Endodermal cell (in vitro differentiated cells): ENCODE data around the gene VWA3B. TPM values are rescaled to one million over a fixed set of nuclear protein-coding genes. Genes with fewer than 3 reads are reported as not detected.

Source experiments
- DNase-seq: peaks from one replicate; pipeline ENCODE4 v3.0.0-alpha.2; 2017
- H3K27ac ChIP-seq: 2 replicates; pipeline ENCODE4 v1.5.1; 2013; ENCODE audit warnings: mild to moderate bottlenecking, low read depth, low read length, moderate library complexity
- H3K27me3 ChIP-seq: 2 replicates; pipeline ENCODE4 v1.6.1; 2013; ENCODE audit warnings: mild to moderate bottlenecking, low read length, moderate library complexity; ENCODE audit not compliant: insufficient read depth, control insufficient read depth, poor library complexity, severe bottlenecking
- H3K36me3 ChIP-seq: 2 replicates; pipeline ENCODE4 v1.7.0; 2013; ENCODE audit warnings: mild to moderate bottlenecking, low read length, moderate library complexity; ENCODE audit not compliant: control insufficient read depth, insufficient read depth
- H3K4me1 ChIP-seq: one replicate; pipeline ENCODE4 v1.7.0; 2013; ENCODE audit warnings: low read length; ENCODE audit not compliant: control insufficient read depth, insufficient read depth
- H3K4me3 ChIP-seq: 2 replicates; pipeline ENCODE4 v1.5.1; 2013; ENCODE audit warnings: mild to moderate bottlenecking, low read length, moderate library complexity
- H3K9ac ChIP-seq: 2 replicates; pipeline ENCODE4 v1.6.1; 2013; ENCODE audit warnings: mild to moderate bottlenecking, low read length, moderate library complexity; ENCODE audit not compliant: poor library complexity, severe bottlenecking; ENCODE audit errors: extremely low read depth
- H3K9me3 ChIP-seq: 2 replicates; pipeline ENCODE4 v1.6.1; 2013; ENCODE audit warnings: mild to moderate bottlenecking, low read length, moderate library complexity; ENCODE audit not compliant: control insufficient read depth
- H3K27ac Mint-ChIP-seq: 2 replicates; pipeline ENCODE4 v1.8.0; 2020; ENCODE audit warnings: mixed read lengths
- H3K27me3 Mint-ChIP-seq: 2 replicates; pipeline ENCODE4 v1.8.0; 2021; ENCODE audit warnings: mild to moderate bottlenecking, mixed read lengths; ENCODE audit not compliant: insufficient read depth
- H3K36me3 Mint-ChIP-seq: 2 replicates; pipeline ENCODE4 v1.8.0; 2020; ENCODE audit warnings: low read depth, mixed read lengths
- H3K4me1 Mint-ChIP-seq: 2 replicates; pipeline ENCODE4 v1.8.0; 2020; ENCODE audit warnings: mixed read lengths
- H3K4me3 Mint-ChIP-seq: 2 replicates; pipeline ENCODE4 v1.8.0; 2020; ENCODE audit warnings: mild to moderate bottlenecking, moderate library complexity, mixed read lengths
- H3K9me3 Mint-ChIP-seq: 2 replicates; pipeline ENCODE4 v1.8.0; 2020; ENCODE audit warnings: mild to moderate bottlenecking, mixed read lengths
- WGBS, 2 experiments: methylation state at CpG; one replicate each; pipeline versions ENCODE4 v1.1.5 to v1.1.7; 2013; ENCODE audit warnings: missing lambda C conversion rate in 2 of 2, mixed read lengths in 1 of 2; ENCODE audit not compliant: insufficient coverage in 1 of 2, insufficient read length in 1 of 2; 5-methylcytosine and 5-hydroxymethylcytosine counted together
- total RNA-seq, 2 donors: library from RNA; stranded (reverse); fragmentation: NEBNext Ultra II Directional in 1 of 2; extraction: Animal tissue kit (Norgen Biotek cat#: 25700) in 1 of 2; gene quantifications; 2 replicates in 1 of 2; 3 replicates in 1 of 2; pipeline ENCODE4 v1.2.1, GENCODE V29; 2021
- TF ChIP-seq, protein P1 (sequence below): fragments of 200-600 bp; sonication (generic); conservative IDR thresholded peaks from 2 replicates; pipeline ENCODE4 v1.5.0; 2021; ENCODE audit warnings: antibody characterized with exemption, mild to moderate bottlenecking

VWA3B gene
- total RNA-seq, 2 donors from 2014 or later = 0.38 to 0.64 TPM

DNA sequence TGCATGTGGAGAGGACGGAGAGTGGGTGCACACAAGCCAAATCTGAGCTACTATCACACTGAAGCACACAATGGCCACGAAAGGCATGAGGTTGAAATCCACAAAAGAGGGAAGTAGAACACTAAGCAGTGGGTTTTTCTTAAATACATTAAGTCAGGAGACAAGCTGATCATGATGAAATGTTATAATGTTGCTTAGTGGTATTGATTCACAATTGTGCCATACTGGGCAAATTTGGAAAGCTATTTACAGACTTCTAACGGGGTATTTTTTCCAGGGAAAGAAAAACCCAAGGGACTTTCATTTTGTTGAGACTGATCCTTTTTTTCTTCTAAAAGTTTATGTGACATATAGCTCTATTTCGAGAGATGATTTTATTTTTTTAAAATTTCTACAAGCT lies 158.5 kb downstream of the VWA3B start:
- Histone ChIP-seq H3K27ac (no peak overlapping the region), H3K4me1 (no peaks in the 10 kb centered on the region), H3K36me3 (no peaks in the 10 kb centered on the region), H3K4me3 (no peak overlapping the region), H3K9me3 (peaks cover 15% of the 10 kb centered on the region), H3K9ac (no peak overlapping the region), H3K27me3 (no peaks in the 10 kb centered on the region)
- Mint-ChIP-seq H3K27me3 (no peaks in the 10 kb centered on the region), H3K4me3 (no peak overlapping the region), H3K9me3 (peaks cover 20% of the 10 kb centered on the region), H3K4me1 (peaks cover 6% of the 10 kb centered on the region), H3K27ac (no peak overlapping the region), H3K36me3 (peaks cover 2% of the 10 kb centered on the region)
- TF ChIP-seq, protein P1, sequence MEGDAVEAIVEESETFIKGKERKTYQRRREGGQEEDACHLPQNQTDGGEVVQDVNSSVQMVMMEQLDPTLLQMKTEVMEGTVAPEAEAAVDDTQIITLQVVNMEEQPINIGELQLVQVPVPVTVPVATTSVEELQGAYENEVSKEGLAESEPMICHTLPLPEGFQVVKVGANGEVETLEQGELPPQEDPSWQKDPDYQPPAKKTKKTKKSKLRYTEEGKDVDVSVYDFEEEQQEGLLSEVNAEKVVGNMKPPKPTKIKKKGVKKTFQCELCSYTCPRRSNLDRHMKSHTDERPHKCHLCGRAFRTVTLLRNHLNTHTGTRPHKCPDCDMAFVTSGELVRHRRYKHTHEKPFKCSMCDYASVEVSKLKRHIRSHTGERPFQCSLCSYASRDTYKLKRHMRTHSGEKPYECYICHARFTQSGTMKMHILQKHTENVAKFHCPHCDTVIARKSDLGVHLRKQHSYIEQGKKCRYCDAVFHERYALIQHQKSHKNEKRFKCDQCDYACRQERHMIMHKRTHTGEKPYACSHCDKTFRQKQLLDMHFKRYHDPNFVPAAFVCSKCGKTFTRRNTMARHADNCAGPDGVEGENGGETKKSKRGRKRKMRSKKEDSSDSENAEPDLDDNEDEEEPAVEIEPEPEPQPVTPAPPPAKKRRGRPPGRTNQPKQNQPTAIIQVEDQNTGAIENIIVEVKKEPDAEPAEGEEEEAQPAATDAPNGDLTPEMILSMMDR = no peak
- no peak for DNase-seq
- 87 to 89% methylated on average over 3 of the region's 4 CpGs for WGBS, 2 experiments

DNA sequence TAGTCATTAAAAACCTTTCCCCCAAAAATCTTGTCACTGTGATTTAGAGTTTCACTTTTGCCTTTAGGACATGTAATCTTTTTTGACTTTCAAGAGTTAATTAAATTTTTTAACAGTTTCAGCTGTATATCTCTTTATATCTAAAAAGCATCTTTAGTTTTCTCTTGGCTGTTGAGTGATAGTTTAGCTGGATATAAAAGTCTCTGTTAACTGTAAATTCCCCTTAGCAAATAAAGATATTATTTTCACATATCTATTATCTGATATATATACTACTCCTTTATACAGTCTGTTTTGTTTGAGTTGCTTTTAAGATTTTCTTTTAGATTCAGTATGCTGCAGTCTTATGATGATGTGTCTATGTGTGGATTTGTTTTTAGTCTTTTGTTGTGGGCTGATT lies 160.4 kb downstream of the VWA3B start:
- H3K9me3 ChIP-seq = peaks cover 15% of the 10 kb centered on the region
- H3K27me3 Mint-ChIP-seq = no peaks in the 10 kb centered on the region
- H3K36me3 ChIP-seq = no peaks in the 10 kb centered on the region
- peaks cover 20% of the 10 kb centered on the region for H3K9me3 Mint-ChIP-seq
- H3K4me1 ChIP-seq = no peaks in the 10 kb centered on the region
- no peak overlapping the region for H3K9ac ChIP-seq
- H3K27ac Mint-ChIP-seq = no peak overlapping the region
- H3K4me3 ChIP-seq = no peak overlapping the region
- H3K4me1 Mint-ChIP-seq = no peaks in the 10 kb centered on the region
- no peak overlapping the region for H3K27ac ChIP-seq
- no peaks in the 10 kb centered on the region for H3K27me3 ChIP-seq
- TF ChIP-seq, protein P1 = no peak
- H3K36me3 Mint-ChIP-seq = peaks cover 2% of the 10 kb centered on the region
- H3K4me3 Mint-ChIP-seq = no peak overlapping the region
- DNase-seq = no peak

DNA sequence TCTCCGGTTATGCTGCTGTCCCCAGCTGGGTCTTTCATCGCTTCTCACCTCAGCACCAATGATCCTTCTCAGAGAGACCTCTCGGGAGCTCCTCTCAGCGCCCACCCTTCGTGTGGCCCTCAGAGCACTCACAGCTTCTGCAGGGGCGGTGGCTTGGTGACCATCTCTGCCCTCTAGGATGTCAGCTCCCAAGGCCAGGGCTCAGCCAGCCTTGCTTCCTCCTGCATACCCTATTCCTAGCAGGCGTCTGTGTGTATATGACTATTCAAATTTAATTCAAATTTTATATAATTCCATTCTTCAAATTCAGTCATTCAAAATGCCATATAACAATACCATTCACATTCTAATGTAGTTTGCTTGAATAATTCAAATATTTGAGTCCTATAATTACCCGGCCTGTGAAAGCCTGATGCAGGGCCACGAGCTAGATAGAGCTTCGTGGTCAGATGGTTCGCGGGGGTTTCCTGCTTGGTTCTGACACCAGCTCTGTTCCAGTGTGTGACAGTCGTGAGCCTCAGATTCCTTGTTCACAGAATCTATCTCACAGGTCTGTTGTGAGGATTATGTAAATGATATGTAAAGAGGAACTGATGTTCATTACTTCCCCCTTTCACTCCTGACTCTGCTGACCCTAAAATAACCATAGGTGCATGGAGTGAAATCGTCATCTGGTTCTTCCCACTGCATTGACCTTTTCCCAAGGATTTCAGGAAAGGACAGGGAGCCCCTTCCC lies 165.2 kb downstream of the VWA3B start:
- H3K27me3 Mint-ChIP-seq = no peaks in the 10 kb centered on the region
- Histone ChIP-seq H3K4me1 (peaks cover 6% of the 10 kb centered on the region), H3K4me3 (no peak overlapping the region), H3K27me3 (no peaks in the 10 kb centered on the region), H3K9me3 (peaks cover 7% of the 10 kb centered on the region), H3K9ac (no peak overlapping the region), H3K36me3 (no peaks in the 10 kb centered on the region), H3K27ac (no peak overlapping the region)
- H3K4me1 Mint-ChIP-seq = peaks cover 8% of the 10 kb centered on the region
- peaks cover 14% of the 10 kb centered on the region for H3K9me3 Mint-ChIP-seq
- peaks cover 2% of the 10 kb centered on the region for H3K36me3 Mint-ChIP-seq
- no peak overlapping the region for H3K4me3 Mint-ChIP-seq
- DNase-seq = no peak
- WGBS, 2 experiments = 91 to 92% methylated on average over 9 to 14 of the region's 14 CpGs
- H3K27ac Mint-ChIP-seq = no peak overlapping the region
- TF ChIP-seq, protein P1 = no peak
